ENCODE results near the gene CCNL2. TPM values are rescaled to one million over a fixed set of nuclear protein-coding genes. Genes with fewer than 3 reads are reported as not detected.

Gene CCNL2
- total and polyA plus RNA-seq, 9 donors, result 71.1 to 245 (median 196) TPM

- no peaks in the 10 kb centered on the region for H3K27me3 ChIP-seq
- no peak for DNase-seq
- H3K36me3 ChIP-seq, result no peaks in the 10 kb centered on the region
- H3K4me3 ChIP-seq, result no peak overlapping the region
- 55 to 70% (median 57%) methylated on average over 19 of the region's 19 CpGs for WGBS, 3 donors
- peaks cover 15% of the 10 kb centered on the region for H3K4me1 ChIP-seq (ENCODE audit: insufficient read depth)
- no peak overlapping the region for H3K27ac ChIP-seq
- TF ChIP-seq POLR2A (IDR thresholded peaks at IDR 0.05) (no peak), EP300 (IDR thresholded peaks at IDR 0.05) (no peak), CTCF (IDR thresholded peaks at IDR 0.05) (no peak)
- no peaks in the 10 kb centered on the region for H3K9me3 ChIP-seq
- intact Hi-C loops (cut with DNase I), result no loop called here
These were observed 27.5 kb upstream of the CCNL2 start for GRCh38 chr1:1426496-1427105.

- H3K27ac ChIP-seq, result no peak overlapping the region
- intact Hi-C loops (cut with DNase I), result no loop called here
These were observed 26.8 kb upstream of the CCNL2 start for GRCh38 chr1:1425753-1426495.

GRCh38 chr1:1425426-1425752 lies 26.3 kb upstream of the CCNL2 start:
- H3K4me1 ChIP-seq (ENCODE audit: insufficient read depth), result peaks cover 9% of the 10 kb centered on the region
- H3K9me3 ChIP-seq, result no peaks in the 10 kb centered on the region
- TF ChIP-seq CTCF (IDR thresholded peaks at IDR 0.05) (no peak), EP300 (IDR thresholded peaks at IDR 0.05) (no peak), POLR2A (IDR thresholded peaks at IDR 0.05) (no peak)
- H3K36me3 ChIP-seq, result no peaks in the 10 kb centered on the region
- intact Hi-C loops (cut with DNase I), result no loop called here
- 74 to 79% (median 75%) methylated on average over 12 of the region's 12 CpGs for WGBS, 3 donors
- no peaks in the 10 kb centered on the region for H3K27me3 ChIP-seq
- H3K27ac ChIP-seq, result no peak overlapping the region
- no peak overlapping the region for H3K4me3 ChIP-seq
- DNase-seq, result no peak

More at GRCh38 chr1:1425753-1426495, 26.8 kb upstream of the CCNL2 start:
- H3K4me1 ChIP-seq (ENCODE audit: insufficient read depth), result peaks cover 10% of the 10 kb centered on the region
- H3K36me3 ChIP-seq, result no peaks in the 10 kb centered on the region
- DNase-seq, result peak in 1 of 5 donors; percentile 32
- WGBS, 3 donors, result 62 to 70% (median 69%) methylated on average over 30 to 33 of the region's 33 CpGs
- H3K9me3 ChIP-seq, result no peaks in the 10 kb centered on the region
- H3K27me3 ChIP-seq, result no peaks in the 10 kb centered on the region
- H3K4me3 ChIP-seq, result no peak overlapping the region
- TF ChIP-seq POLR2A (IDR thresholded peaks at IDR 0.05) (no peak), EP300 (IDR thresholded peaks at IDR 0.05) (no peak), CTCF (IDR thresholded peaks at IDR 0.05) (no peak)

GRCh38 chr1:1424707-1425106 lies 25.6 kb upstream of the CCNL2 start:
- H3K4me3 ChIP-seq, result no peak overlapping the region
- H3K9me3 ChIP-seq, result no peaks in the 10 kb centered on the region
- peaks cover 10% of the 10 kb centered on the region for H3K4me1 ChIP-seq (ENCODE audit: insufficient read depth)
- no peaks in the 10 kb centered on the region for H3K27me3 ChIP-seq
- TF ChIP-seq CTCF (IDR thresholded peaks at IDR 0.05) (no peak), EP300 (IDR thresholded peaks at IDR 0.05) (no peak), POLR2A (IDR thresholded peaks at IDR 0.05) (no peak)
- 55 to 69% (median 64%) methylated on average over 15 of the region's 15 CpGs for WGBS, 3 donors
- H3K27ac ChIP-seq, result no peak overlapping the region
- no peaks in the 10 kb centered on the region for H3K36me3 ChIP-seq
- intact Hi-C loops (cut with DNase I), result no loop called here
- no peak for DNase-seq

Measured in ovary (tissue), 9 donors.